GM21381 (cell line): ENCODE measurements around the gene DAB1.
A peak's percentile ranks its signal among the peaks of the same experiment; 100 is the strongest.

ENCODE experiments used
- ATAC-seq: cut with Tn5 transposase; IDR thresholded peaks from one replicate; pipeline ENCODE4 v1.9.1; 2021; ENCODE audit warnings: mild to moderate bottlenecking, moderate library complexity; ENCODE audit not compliant: unreplicated experiment

Gene DAB1

GRCh38 chr1:57321776-57322175, 102.1 kb downstream of the DAB1 start:
- no peak for ATAC-seq

DNA sequence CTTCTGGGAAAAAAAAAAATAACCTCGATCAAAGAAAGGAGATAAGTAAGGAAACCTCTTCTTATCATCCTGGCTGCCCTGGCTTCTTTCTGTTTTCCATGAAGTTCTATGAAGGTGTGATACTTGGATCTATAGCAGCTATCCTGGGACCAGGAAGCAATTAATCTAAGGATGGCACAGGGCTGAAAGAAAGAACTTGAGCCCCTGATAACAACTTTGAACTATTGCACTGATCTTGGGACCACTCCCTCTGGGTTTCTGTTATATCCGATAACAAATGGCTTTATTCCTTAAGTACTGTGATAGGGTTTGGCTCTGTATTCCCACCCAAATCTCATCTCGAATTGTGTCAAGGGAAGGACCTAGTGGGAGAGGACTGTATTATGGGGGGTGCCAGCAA, 104.1 kb downstream of the DAB1 start:
- ATAC-seq: no peak

DNA sequence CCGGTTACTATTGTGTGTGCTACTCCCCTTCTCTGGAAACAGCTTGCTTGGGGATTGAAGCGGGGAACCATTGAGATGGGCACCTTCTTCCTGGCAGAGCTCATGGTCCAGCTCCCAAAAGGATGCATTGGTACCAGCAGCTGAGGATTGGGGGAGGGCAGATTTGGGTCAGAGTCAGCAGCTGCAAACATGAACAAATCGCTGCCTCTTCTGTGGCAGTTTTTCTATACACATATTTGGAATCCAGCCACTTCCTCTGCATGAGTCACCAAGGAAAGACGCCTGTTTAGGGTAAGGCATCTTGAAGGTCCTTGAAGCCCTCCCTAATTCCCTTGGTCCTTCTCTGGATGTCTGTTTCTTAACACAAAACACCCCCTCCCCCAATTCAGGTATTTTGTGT, 104.7 kb downstream of the DAB1 start:
- no peak for ATAC-seq

DNA sequence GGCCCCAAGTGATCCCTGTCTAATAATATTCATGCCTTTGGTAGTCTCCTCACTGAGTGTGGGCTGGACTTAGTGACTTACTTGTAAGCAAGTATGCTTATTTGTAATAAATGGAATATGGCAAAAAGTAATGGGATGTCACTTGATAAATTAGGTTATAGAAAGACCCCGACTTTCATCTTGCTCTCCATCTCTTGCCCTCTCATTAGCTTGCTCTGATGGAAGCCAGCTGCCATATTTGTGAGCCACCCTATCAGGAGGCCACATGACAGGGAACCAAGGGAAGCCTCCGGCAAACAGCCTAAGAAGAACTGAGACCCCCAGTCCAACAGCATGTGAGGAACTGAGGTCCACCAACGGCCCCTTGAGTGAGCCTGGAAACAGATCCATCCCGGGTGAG, 107.0 kb downstream of the DAB1 start:
- no peak for ATAC-seq

DNA sequence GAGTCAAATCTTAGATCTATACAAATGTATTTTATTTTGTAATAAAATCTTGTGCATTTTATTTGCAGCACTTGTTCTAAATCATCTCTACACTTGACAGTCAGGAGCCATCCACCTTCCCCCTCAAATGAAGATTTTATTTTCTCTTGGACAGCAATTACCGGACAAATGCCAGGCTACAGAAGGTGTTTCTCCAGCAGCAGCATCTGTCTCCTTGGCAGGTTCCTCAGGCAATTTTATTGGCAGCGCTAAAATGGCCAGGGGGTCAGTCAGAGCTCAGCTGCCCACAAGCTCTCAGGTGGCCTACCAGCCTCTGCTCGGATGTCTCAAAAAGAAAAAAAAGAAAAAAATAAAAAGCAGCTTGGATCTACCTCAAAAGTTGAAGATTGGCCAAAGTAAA, 107.6 kb downstream of the DAB1 start:
- no peak for ATAC-seq

GRCh38 chr1:57312869-57313268, 111.0 kb downstream of the DAB1 start:
- ATAC-seq: no peak

- ATAC-seq: no peak
Measured at GRCh38 chr1:57311411-57311810, 112.4 kb downstream of the DAB1 start.

GRCh38 chr1:57311006-57311405, 112.9 kb downstream of the DAB1 start:
- no peak for ATAC-seq

DNA sequence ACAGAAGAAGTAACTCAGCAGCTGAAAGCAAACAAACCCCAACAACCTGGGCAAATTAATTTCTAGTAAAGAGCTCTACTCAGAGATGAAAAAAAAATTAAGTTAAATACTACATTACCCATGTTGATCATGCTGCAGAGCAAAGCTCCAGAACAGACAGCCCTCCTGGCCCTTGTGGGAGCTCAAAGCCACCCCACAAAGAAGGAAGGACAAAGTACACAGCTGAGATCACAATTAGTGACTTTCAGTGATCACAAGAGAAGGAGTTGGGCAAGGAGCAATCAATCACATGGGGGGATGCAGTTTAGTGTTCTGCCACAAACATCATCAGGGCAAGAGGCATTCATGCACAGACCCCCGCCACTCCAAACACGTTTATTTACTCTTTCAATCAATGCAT, 114.2 kb downstream of the DAB1 start:
- no peak for ATAC-seq

- peak; percentile 58 for ATAC-seq
Measured at GRCh38 chr1:57307392-57308170, 116.3 kb downstream of the DAB1 start.

GRCh38 chr1:57304591-57304990, 119.3 kb downstream of the DAB1 start:
- ATAC-seq: no peak

DNA sequence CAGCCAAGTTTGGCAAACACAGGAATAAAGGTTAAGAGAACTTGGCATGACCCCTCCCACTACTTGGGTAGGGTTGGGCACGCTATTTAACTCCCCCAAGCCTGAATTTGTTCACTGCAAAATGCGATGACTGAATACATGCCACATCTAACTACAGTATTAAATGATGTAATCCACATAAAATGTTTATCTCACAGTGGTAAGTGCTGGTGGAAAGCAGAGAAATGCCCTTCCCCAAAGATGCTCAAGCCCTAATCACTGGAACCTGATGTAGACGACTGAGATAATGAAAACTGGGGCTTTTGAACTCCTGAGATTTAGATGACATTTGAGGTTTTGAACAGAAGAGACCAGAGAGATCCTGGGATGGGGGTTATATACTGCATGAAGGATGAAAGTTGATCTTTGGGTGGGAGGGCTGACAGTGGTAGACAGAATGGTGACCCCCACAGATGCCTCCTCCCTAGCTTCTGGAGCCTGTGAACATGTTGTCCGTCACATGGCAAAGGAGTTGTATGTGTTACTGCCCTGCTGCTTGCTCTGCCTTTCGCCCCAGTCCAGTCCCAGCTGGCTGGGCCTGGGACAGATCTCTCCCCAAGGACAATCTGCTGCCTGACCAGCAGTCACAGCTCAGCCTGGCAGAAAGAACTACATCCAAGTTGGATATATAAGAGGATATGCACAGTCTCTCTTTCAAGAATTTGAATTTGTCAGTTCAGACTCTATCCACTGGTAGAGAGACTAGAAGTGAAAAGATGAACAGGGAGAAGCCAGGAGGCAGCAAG, 120.9 kb downstream of the DAB1 start:
- ATAC-seq: no peak

DNA sequence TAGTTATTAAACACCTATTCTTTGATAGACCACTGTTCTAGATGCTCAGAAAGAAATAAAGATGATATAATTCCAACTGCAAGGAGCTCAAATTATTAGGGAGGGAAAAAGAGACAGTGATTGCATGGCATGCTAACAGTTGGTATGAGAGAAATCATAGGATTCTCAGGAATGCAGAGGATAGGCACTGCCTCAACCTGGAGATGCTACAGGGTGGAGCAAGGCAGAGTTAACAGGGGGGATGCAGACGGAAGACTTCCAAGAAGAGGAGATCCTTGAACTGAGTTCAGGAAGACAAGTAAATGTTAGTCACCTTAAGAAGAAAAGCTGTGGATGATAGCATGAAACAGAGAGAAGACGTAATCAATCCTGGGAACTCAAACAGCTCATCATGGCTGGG, 123.7 kb downstream of the DAB1 start:
- no peak for ATAC-seq

GRCh38 chr1:57296726-57297250, 127.1 kb downstream of the DAB1 start:
- no peak for ATAC-seq

DNA sequence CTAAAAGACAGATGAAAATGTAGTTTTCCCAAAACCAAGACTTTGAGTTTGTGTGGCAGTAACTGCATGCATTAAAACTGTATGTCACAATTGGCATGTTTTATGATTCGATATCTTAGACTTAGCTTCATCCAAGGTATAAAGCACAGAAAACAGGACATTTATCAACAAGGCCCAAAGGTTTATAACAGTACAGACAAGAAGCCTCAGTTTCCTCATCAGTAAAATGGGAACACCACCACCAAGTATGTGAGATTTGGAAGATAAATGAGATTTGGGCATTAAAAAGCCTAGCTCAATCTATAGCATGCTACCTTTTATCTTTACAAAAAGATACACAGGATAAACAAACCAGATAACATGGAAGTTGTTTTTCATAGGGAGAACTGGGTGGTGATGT, 128.5 kb downstream of the DAB1 start:
- no peak for ATAC-seq

DNA sequence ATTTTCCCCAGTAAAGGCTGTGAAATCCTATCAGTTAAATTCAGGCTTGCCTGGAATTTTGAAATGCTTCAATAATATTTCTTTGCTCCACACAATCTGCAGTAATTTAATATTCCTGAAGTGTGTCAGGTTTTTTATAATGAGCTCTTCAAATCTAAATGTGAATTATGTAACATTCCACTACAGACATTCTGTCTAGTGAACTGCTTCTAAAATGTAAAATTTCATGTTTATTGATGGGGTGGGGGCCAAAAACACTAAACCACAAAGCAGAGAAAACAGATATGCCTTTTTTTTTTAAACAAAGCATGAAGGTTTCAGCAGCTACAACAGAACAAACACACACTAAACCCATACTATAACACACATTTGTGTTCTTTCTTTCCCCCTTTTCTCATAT, 129.7 kb downstream of the DAB1 start:
- no peak for ATAC-seq

DNA sequence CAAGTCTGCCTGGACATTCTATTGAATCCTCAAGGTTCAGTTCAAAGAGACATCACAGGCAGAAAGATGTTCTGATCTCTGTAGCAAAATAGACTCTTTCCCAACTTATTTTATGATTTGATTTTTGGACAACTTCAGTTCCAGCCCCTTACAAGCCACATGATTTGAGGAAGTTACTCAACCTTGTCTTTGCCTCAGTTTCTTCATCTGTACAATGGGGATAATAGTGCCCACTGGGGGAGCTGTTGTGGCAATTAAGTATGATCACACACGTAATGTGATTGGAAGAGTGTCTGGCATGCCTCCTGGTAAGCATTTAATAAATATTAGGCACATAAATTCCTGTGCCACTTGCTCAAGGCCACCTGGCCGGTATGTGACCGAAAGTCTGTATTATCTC, 130.6 kb downstream of the DAB1 start:
- no peak for ATAC-seq

DNA sequence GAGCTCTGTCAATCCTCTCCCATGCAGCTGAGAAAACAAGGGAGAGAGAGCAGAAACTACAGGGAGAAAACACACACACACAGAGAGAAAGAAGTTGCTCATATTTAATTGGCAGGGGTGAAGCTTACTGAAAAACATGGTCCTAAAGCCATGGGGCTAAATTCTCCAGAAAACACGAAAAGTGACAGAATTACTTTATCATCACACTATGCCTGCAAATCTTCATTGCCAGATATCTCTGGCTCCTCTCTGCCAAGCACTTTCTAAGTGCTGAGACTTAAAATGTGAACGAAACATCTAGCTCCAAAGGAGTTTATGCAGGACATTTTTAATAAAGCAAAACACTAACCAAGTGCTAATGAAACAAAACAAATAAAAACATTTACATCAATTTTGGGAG, 134.1 kb downstream of the DAB1 start:
- no peak for ATAC-seq

- ATAC-seq: no peak
Measured at GRCh38 chr1:57285992-57286391, 137.9 kb downstream of the DAB1 start.

DNA sequence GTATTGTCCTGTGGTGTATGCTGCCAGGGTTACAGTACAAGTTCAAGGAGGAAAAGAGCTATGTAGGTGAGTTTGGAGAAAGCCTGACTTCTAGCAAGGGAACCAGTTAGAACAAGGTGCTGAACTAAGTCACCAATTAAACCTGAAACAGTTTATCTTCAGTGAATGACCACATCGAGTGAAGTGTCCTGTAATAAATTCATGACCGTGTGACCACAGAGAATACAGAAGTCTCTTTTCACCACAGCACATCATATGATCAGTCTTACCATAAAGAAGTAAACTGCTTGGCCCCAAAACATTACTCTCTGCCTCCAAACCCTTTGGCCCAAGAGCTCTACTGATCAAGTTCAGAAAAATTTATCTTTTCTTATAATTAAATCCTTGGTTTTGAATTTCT, 141.4 kb downstream of the DAB1 start:
- no peak for ATAC-seq

- ATAC-seq: no peak
Measured at GRCh38 chr1:57281324-57281723, 142.5 kb downstream of the DAB1 start.
